Neural progenitor cell (in vitro differentiated cells): ENCODE results near the gene HCCS.

Experiments used
- CTCF ChIP-seq: fragments of 200-600 bp; sonication (generic); IDR thresholded peaks from 2 replicates; pipeline ENCODE4 v1.5.1; 2017; ENCODE audit warnings: antibody characterized with exemption, mild to moderate bottlenecking
- EZH2 ChIP-seq: fragments of 200-600 bp; sonication (generic); IDR thresholded peaks from 2 replicates; pipeline ENCODE4 v1.6.1; 2017; ENCODE audit warnings: antibody characterized with exemption, mild to moderate bottlenecking, moderate library complexity

- TF ChIP-seq CTCF (no peak), EZH2 (no peak)
Observed at GRCh38 chrX:11097933-11098332, 13.2 kb upstream of the HCCS start.
